H1 (cell line): Measurements from ENCODE around the gene PTPRJ. TPM values are rescaled to one million over a fixed set of nuclear protein-coding genes. Genes with fewer than 3 reads are reported as not detected.

Experiments used
- ASH2L ChIP-seq: fragments of 200-600, 300-600 bp; sonication (generic); IDR thresholded peaks from one replicate; pipeline ENCODE4 v1.7.1; 2017; ENCODE audit warnings: low read length
- CHD1 ChIP-seq: IDR thresholded peaks from 2 replicates; pipeline ENCODE4 v1.6.1; 2012; ENCODE audit warnings: low read depth, low read length, improper control_type of control experiment
- CHD2 ChIP-seq: IDR thresholded peaks from 2 replicates; pipeline ENCODE4 v1.6.1; 2012; ENCODE audit warnings: low read length, improper control_type of control experiment
- CTCF ChIP-seq, 3 experiments: IDR thresholded peaks; 1 replicate in 2 of 3; 2 replicates in 1 of 3; pipeline versions ENCODE4 v1.5.1 to v1.6.1; 2011; ENCODE audit warnings: low read length in 3 of 3, mild to moderate bottlenecking in 3 of 3, inconsistent platforms in 2 of 3, low read depth in 1 of 3, moderate library complexity in 1 of 3; ENCODE audit not compliant: insufficient read depth in 1 of 3; ENCODE audit errors: control extremely low read depth in 1 of 3
- HDAC6 ChIP-seq: IDR thresholded peaks from one replicate; pipeline ENCODE4 v1.7.1; 2012; ENCODE audit warnings: low read depth, mild to moderate bottlenecking, inconsistent platforms, low read length, moderate library complexity
- MAFK ChIP-seq: IDR thresholded peaks from 2 replicates; pipeline ENCODE4 v1.6.1; 2012; ENCODE audit warnings: low read depth, mild to moderate bottlenecking, improper control_type of control experiment, low read length
- MAX ChIP-seq: IDR thresholded peaks from 2 replicates; pipeline ENCODE4 v1.6.1; 2012; ENCODE audit warnings: inconsistent platforms
- NRF1 ChIP-seq: IDR thresholded peaks from 2 replicates; pipeline ENCODE4 v1.6.1; 2011; ENCODE audit warnings: mild to moderate bottlenecking, low read depth, low read length, improper control_type of control experiment
- SAP30 ChIP-seq: fragments of 300-600 bp; sonication (generic); IDR thresholded peaks from 2 replicates; pipeline ENCODE4 v1.7.1; 2012; ENCODE audit warnings: low read length, moderate library complexity, mild to moderate bottlenecking, inconsistent platforms; ENCODE audit not compliant: insufficient read depth, insufficient replicate concordance
- SIRT6 ChIP-seq: IDR thresholded peaks from one replicate; pipeline ENCODE4 v1.7.1; 2012; ENCODE audit warnings: low read length, inconsistent platforms
- SP1 ChIP-seq: IDR thresholded peaks from 2 replicates; pipeline ENCODE4 v1.6.1; 2011; ENCODE audit warnings: low read depth, low read length
- TAF7 ChIP-seq: optimal IDR thresholded peaks from 2 replicates; pipeline ENCODE3; 2011; ENCODE audit warnings: low read depth, mild to moderate bottlenecking, inconsistent platforms, low read length, moderate library complexity, borderline replicate concordance
- polyA plus RNA-seq, 7 experiments: library from polyadenylated mRNA; depleted of rRNA in 3 of 7; stranded (reverse) in 5 of 7; unstranded in 2 of 7; fragments of >200 nt in 5 of 7; fragments of 200-250 nt in 2 of 7; gene quantifications; 1 replicate in 5 of 7; 2 replicates in 1 of 7; 4 replicates in 1 of 7; pipeline versions ENCODE4 v1.2.1 to v1.2.3, GENCODE V29; 2011 to 2013; ENCODE audit warnings: missing spikeins in 2 of 7, mixed read lengths in 2 of 7
- total RNA-seq: library from RNA; stranded (reverse); fragmentation: NEBNext Ultra II Directional; extraction: Animal tissue kit (Norgen Biotek cat#: 25700); gene quantifications from 2 replicates; pipeline ENCODE4 v1.2.1, GENCODE V29; 2021

The PTPRJ gene
- total and polyA plus RNA-seq, 2 of the 8 experiments (the other 6 are each of a cell fraction or from before 2014, with no cell fraction given), result 4.4 to 22.6 TPM

GRCh38 chr11:47992959-47993820 lies 12.8 kb downstream of the PTPRJ start (continued):
- TF ChIP-seq CTCF (IDR thresholded peaks at IDR 0.05; ENCODE audit: control extremely low read depth in 1 of 3, insufficient read depth in 1 of 3, low read depth in 1 of 3, low read length in 3 of 3), result no peak
- TF ChIP-seq NRF1, result no peak
- no peak for TF ChIP-seq CHD2
- TF ChIP-seq HDAC6, result no peak
- no peak for TF ChIP-seq SP1
- no peak for TF ChIP-seq SIRT6
- TF ChIP-seq CHD1, result no peak
- TF ChIP-seq MAX, result no peak
- no peak for TF ChIP-seq ASH2L
- TF ChIP-seq MAFK, result no peak
- TF ChIP-seq TAF7, result no peak
- TF ChIP-seq SAP30, result no peak
